ENCODE data around the gene ZDHHC11.

ZDHHC11 gene

DNA sequence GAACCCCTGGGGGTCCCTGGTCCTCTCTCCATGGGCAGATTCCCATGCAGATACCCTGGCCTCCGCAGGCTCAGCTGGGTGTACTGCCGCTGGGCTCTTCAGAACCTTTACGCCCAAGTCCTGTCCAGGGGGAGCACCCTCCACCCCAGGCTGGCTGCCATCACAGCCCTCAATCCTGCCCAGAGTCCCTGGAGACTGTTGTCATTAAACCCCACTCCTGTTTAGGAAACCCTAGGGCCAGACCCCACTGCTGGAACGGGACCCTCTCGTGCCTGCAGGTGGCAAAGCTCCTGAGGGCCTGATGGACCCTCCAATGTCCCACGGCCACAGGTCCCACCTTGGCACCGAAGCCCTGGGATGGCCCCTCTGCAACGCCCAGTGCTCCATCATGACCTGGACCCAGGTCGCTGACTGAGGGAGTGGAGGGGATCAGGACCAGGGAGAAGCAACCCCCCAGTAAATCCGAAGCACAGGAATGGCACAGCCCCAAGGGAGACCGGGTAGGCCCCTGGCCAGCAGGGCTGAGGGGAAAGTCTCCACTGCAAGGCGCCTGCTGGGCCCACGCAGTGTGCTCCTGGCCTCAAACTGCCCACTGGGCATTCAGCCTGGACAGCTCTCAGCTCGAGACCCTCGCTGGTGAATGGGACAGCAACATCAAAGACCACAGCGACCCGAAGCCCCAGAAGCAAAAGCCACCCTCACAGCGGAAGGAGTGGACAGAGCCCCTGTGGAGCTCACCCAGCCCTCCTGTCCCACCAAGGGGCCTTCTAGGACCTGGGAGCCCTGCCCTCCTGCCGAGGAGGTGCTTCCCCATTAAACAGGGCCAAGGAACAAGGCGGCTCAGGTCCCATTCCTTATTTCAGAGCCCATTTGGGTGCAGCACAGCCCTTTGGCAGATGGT lies 74.6 kb downstream of the ZDHHC11 start:
- TF ChIP-seq, protein P1, sequence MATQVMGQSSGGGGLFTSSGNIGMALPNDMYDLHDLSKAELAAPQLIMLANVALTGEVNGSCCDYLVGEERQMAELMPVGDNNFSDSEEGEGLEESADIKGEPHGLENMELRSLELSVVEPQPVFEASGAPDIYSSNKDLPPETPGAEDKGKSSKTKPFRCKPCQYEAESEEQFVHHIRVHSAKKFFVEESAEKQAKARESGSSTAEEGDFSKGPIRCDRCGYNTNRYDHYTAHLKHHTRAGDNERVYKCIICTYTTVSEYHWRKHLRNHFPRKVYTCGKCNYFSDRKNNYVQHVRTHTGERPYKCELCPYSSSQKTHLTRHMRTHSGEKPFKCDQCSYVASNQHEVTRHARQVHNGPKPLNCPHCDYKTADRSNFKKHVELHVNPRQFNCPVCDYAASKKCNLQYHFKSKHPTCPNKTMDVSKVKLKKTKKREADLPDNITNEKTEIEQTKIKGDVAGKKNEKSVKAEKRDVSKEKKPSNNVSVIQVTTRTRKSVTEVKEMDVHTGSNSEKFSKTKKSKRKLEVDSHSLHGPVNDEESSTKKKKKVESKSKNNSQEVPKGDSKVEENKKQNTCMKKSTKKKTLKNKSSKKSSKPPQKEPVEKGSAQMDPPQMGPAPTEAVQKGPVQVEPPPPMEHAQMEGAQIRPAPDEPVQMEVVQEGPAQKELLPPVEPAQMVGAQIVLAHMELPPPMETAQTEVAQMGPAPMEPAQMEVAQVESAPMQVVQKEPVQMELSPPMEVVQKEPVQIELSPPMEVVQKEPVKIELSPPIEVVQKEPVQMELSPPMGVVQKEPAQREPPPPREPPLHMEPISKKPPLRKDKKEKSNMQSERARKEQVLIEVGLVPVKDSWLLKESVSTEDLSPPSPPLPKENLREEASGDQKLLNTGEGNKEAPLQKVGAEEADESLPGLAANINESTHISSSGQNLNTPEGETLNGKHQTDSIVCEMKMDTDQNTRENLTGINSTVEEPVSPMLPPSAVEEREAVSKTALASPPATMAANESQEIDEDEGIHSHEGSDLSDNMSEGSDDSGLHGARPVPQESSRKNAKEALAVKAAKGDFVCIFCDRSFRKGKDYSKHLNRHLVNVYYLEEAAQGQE (IDR thresholded peaks at IDR 0.05; ENCODE audit: insufficient read depth in 1 of 2, low read depth in 2 of 2, low read length in 2 of 2) = no peak
- TF ChIP-seq SIN3A (IDR thresholded peaks at IDR 0.05; ENCODE audit: borderline replicate concordance, insufficient read depth, low read length) (no peak), FOXP2 (optimal IDR thresholded peaks at IDR 0.05; ENCODE audit: borderline replicate concordance, extremely low read depth, extremely low read length, insufficient read depth) (no peak), POLR2AphosphoS5 (IDR thresholded peaks at IDR 0.05; ENCODE audit: low read depth, low read length) (no peak), TAF1 (IDR thresholded peaks at IDR 0.05; ENCODE audit: borderline replicate concordance, insufficient read depth, low read length) (no peak)

- TF ChIP-seq SIN3A (IDR thresholded peaks at IDR 0.05; ENCODE audit: borderline replicate concordance, insufficient read depth, low read length) (no peak), FOXP2 (optimal IDR thresholded peaks at IDR 0.05; ENCODE audit: borderline replicate concordance, extremely low read depth, extremely low read length, insufficient read depth) (no peak), POLR2AphosphoS5 (IDR thresholded peaks at IDR 0.05; ENCODE audit: low read depth, low read length) (no peak), TAF1 (IDR thresholded peaks at IDR 0.05; ENCODE audit: borderline replicate concordance, insufficient read depth, low read length) (no peak)
- TF ChIP-seq, protein P1 (IDR thresholded peaks at IDR 0.05; ENCODE audit: insufficient read depth in 1 of 2, low read depth in 2 of 2, low read length in 2 of 2) = no peak
These were observed 77.1 kb downstream of the ZDHHC11 start for GRCh38 chr5:773517-774264.

DNA sequence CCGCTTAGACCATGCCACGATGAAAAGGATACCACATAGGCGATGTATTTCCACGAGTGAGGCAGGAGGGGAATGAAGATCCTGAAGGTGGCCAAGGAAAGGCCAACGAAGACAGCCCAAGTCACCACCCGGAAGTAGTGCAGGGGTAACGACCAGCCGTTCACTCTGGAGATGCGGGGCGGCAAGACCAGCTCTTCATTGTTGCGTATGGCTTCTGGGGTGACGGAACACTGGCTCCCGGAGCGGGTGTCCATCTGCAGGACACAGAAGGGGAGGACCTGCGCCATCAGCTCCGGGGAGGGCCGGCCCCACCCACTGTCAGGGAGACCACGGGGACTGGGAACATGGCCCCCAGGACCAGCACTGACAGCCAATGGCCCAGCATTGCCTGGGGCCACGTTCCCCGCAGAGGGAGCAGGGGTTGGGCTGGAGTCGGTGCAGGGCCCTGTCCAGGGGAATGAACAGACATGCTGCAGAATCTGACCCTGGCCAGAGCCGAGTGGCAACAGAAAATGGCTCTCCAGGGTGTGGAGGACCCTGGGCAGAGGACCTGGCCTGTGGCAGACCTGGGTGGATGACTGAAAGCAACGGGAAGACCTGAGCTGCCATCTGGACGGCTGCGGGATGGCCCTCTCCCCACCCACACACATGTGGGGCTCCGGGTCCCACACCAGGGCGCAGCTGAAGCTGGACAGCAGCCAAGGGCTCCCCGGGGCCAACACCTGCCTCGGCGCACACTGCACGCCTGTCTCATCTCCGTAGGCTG lies 83.9 kb downstream of the ZDHHC11 start:
- TF ChIP-seq POLR2AphosphoS5 (IDR thresholded peaks at IDR 0.05; ENCODE audit: low read depth, low read length) (no peak), TAF1 (IDR thresholded peaks at IDR 0.05; ENCODE audit: borderline replicate concordance, insufficient read depth, low read length) (no peak), SIN3A (IDR thresholded peaks at IDR 0.05; ENCODE audit: borderline replicate concordance, insufficient read depth, low read length) (no peak), FOXP2 (optimal IDR thresholded peaks at IDR 0.05; ENCODE audit: borderline replicate concordance, extremely low read depth, extremely low read length, insufficient read depth) (no peak)
- TF ChIP-seq, protein P1 (IDR thresholded peaks at IDR 0.05; ENCODE audit: insufficient read depth in 1 of 2, low read depth in 2 of 2, low read length in 2 of 2) = no peak

DNA sequence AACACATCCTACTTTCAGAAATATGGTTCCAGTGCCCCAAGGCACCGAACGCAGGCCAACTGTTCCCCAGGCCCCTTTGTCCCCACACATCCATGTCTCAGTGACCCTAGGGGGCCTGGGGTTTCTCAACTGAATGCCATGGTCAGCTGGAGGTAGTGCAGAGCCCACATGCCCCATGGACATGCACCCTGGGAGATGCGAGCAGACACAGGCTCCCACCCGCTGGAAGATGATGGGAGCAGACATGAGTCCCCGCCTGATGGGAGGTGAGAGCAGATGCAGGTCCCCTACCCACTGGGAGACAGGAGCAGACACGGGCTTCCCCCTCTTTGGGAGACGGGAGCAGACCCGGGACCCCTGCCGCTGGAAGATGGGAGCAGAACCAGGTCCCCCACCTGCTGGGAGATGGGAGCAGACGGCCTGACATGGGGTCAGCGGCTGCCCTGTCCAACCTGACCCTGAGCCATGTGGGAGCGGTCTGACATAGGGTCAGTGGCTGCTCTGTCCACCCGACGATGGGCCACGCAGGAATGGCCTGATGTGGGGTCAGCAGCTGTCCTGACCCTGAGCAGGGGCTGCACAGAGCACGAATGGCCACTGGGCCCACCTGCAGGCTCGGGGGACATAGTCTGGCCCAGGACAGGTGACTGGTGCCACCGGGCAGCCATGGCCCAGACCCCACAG lies 84.7 kb downstream of the ZDHHC11 start:
- TF ChIP-seq, protein P1 (IDR thresholded peaks at IDR 0.05; ENCODE audit: insufficient read depth in 1 of 2, low read depth in 2 of 2, low read length in 2 of 2) = no peak
- TF ChIP-seq SIN3A (IDR thresholded peaks at IDR 0.05; ENCODE audit: borderline replicate concordance, insufficient read depth, low read length) = no peak
